ENCODE measurements around the gene PTPRT. TPM values are rescaled to one million over a fixed set of nuclear protein-coding genes. Genes with fewer than 3 reads are reported as not detected.

Gene PTPRT
- total RNA-seq, 1 donor from 2014 or later, result not detected

DNA sequence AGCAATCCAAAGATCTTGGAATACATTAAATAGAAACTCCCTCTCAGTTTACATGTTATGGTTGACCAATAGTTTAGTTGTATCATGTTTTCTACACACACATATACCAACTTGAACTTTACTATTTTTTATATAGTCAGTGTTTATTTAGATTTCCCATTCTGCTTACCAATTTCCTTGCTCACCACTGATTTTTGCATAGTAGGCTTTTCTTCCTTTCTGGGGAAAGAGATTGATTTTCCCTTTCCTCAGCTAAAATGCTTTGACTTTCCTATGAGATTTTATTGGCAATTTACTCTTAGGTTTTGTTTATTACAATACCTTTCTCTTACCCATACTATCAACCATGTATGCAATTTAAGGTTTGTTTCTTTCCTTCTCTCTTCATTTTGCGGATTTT is 665.6 kb downstream of the PTPRT start:
- Mint-ChIP-seq H3K27me3 (ENCODE audit: unreplicated experiment) (no peaks in the 10 kb centered on the region), H3K36me3 (ENCODE audit: unreplicated experiment) (no peaks in the 10 kb centered on the region), H3K4me3 (ENCODE audit: unreplicated experiment) (no peak overlapping the region), H3K27ac (ENCODE audit: unreplicated experiment) (no peak overlapping the region), H3K9me3 (ENCODE audit: unreplicated experiment) (peaks cover 6% of the 10 kb centered on the region), H3K4me1 (ENCODE audit: unreplicated experiment) (no peaks in the 10 kb centered on the region)
- DNase-seq (ENCODE audit: extremely low spot score, unreplicated experiment), result no peak
- TF ChIP-seq, protein P1, sequence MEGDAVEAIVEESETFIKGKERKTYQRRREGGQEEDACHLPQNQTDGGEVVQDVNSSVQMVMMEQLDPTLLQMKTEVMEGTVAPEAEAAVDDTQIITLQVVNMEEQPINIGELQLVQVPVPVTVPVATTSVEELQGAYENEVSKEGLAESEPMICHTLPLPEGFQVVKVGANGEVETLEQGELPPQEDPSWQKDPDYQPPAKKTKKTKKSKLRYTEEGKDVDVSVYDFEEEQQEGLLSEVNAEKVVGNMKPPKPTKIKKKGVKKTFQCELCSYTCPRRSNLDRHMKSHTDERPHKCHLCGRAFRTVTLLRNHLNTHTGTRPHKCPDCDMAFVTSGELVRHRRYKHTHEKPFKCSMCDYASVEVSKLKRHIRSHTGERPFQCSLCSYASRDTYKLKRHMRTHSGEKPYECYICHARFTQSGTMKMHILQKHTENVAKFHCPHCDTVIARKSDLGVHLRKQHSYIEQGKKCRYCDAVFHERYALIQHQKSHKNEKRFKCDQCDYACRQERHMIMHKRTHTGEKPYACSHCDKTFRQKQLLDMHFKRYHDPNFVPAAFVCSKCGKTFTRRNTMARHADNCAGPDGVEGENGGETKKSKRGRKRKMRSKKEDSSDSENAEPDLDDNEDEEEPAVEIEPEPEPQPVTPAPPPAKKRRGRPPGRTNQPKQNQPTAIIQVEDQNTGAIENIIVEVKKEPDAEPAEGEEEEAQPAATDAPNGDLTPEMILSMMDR (IDR thresholded peaks at IDR 0.05), result no peak

DNA sequence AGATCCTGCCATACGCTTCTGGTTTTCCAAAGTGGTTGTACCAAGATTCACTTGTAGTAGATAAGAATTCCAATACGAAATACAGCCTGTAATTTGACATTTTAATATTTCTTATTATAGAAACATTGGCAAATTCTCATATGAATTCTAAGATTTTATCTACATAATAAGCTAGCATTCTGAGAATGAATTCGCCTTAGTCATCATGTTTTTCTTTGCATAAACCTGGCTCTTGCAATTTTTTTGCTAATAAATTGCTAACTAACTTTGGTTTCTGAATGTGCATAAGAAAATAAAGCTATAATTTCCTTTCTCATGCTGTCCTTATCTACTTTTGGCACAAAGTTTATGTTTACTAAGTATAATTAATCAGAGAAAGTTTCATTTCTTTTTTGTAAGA is 673.0 kb downstream of the PTPRT start:
- no peak overlapping the region for H3K4me3 Mint-ChIP-seq (ENCODE audit: unreplicated experiment)
- no peaks in the 10 kb centered on the region for H3K36me3 Mint-ChIP-seq (ENCODE audit: unreplicated experiment)

DNA sequence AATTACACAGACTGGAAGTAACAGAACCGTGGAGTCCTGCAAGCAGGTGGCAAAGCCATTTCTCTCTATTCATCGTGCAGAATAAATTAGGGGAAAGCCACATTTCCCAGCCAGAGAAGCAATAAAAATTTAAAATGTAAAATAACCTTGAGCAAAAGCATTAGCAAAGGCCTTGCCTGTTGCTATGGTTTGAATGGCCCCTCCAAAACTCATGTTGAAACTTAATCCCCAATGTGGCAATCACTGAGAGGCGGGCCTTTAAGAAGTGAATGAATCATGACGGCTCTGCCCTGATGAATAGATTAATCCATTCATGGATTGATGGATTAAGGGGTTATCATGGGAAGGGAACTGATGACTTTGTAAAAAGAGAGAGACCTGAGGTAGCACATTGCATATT is 679.0 kb downstream of the PTPRT start:
- H3K4me1 Mint-ChIP-seq (ENCODE audit: unreplicated experiment), result no peaks in the 10 kb centered on the region
- H3K27ac Mint-ChIP-seq (ENCODE audit: unreplicated experiment), result no peak overlapping the region
- TF ChIP-seq, protein P1 (IDR thresholded peaks at IDR 0.05), result no peak
- H3K27me3 Mint-ChIP-seq (ENCODE audit: unreplicated experiment), result no peaks in the 10 kb centered on the region
- H3K36me3 Mint-ChIP-seq (ENCODE audit: unreplicated experiment), result no peaks in the 10 kb centered on the region
- H3K4me3 Mint-ChIP-seq (ENCODE audit: unreplicated experiment), result no peak overlapping the region
- H3K9me3 Mint-ChIP-seq (ENCODE audit: unreplicated experiment), result peaks cover 10% of the 10 kb centered on the region
- no peak for DNase-seq (ENCODE audit: extremely low spot score, unreplicated experiment)

More for the DNA sequence above, 673.0 kb downstream of the PTPRT start:
- H3K27ac Mint-ChIP-seq (ENCODE audit: unreplicated experiment), result no peak overlapping the region
- H3K9me3 Mint-ChIP-seq (ENCODE audit: unreplicated experiment), result peaks cover 10% of the 10 kb centered on the region
- TF ChIP-seq, protein P1 (IDR thresholded peaks at IDR 0.05), result no peak
- no peaks in the 10 kb centered on the region for H3K27me3 Mint-ChIP-seq (ENCODE audit: unreplicated experiment)
- no peak for DNase-seq (ENCODE audit: extremely low spot score, unreplicated experiment)
- H3K4me1 Mint-ChIP-seq (ENCODE audit: unreplicated experiment), result no peaks in the 10 kb centered on the region

DNA sequence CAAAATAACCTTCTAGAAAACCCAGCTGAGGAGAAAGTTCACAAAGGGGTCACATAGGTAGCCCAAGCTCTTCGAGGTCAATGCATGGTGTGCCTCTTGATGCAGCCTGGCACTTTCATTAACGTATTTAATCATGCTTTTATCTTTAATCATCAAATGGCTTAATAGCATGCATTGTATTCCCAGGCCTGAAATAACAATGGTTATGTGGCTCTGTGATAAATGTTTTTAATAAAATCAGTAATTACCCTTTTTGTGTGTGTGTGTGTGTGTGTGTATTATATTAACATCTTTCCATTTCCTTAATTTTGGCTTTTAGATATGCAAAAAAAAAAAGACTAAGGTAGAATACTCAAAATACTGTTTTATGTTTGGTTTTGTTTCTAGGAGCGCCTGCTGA is 681.8 kb downstream of the PTPRT start:
- H3K9me3 Mint-ChIP-seq (ENCODE audit: unreplicated experiment), result no peaks in the 10 kb centered on the region
- no peak overlapping the region for H3K27ac Mint-ChIP-seq (ENCODE audit: unreplicated experiment)
- H3K27me3 Mint-ChIP-seq (ENCODE audit: unreplicated experiment), result no peaks in the 10 kb centered on the region
- no peaks in the 10 kb centered on the region for H3K36me3 Mint-ChIP-seq (ENCODE audit: unreplicated experiment)
- DNase-seq (ENCODE audit: extremely low spot score, unreplicated experiment), result no peak
- no peak overlapping the region for H3K4me3 Mint-ChIP-seq (ENCODE audit: unreplicated experiment)
- H3K4me1 Mint-ChIP-seq (ENCODE audit: unreplicated experiment), result no peaks in the 10 kb centered on the region
- TF ChIP-seq, protein P1 (IDR thresholded peaks at IDR 0.05), result no peak

DNA sequence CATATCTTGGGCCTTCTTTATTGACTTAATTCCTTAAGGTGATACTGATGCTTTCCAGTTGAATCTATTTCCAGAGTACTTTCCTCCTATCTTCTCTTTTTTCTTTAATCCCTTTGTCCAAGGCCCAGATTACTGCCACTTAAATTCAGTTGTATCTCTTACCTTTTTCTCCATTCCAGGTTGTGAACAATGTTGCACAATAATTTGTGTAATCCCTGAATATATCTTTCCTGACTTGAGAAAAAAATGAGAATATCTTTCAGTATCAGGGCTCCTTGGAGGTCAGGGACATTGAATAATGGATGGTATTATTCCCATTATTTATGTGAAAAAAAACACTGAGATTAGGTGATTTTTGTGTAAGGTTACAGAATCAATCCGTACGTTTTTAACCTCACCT is 683.3 kb downstream of the PTPRT start:
- Mint-ChIP-seq H3K36me3 (ENCODE audit: unreplicated experiment) (no peaks in the 10 kb centered on the region), H3K27me3 (ENCODE audit: unreplicated experiment) (no peaks in the 10 kb centered on the region), H3K4me1 (ENCODE audit: unreplicated experiment) (no peaks in the 10 kb centered on the region), H3K27ac (ENCODE audit: unreplicated experiment) (no peak overlapping the region), H3K9me3 (ENCODE audit: unreplicated experiment) (no peaks in the 10 kb centered on the region), H3K4me3 (ENCODE audit: unreplicated experiment) (no peak overlapping the region)
- TF ChIP-seq, protein P1 (IDR thresholded peaks at IDR 0.05), result no peak
- DNase-seq (ENCODE audit: extremely low spot score, unreplicated experiment), result no peak
